Trophoblast cell (in vitro differentiated cells and primary cell): ENCODE results near the gene RNF121.

ENCODE experiments used
- DNase-seq, 2 donors: peaks; one replicate each; pipeline ENCODE4 v3.0.0-alpha.2; 2016
- H2AFZ ChIP-seq: 2 replicates; pipeline ENCODE4 v1.6.1; 2013; ENCODE audit warnings: low read length, moderate library complexity, mild to moderate bottlenecking; ENCODE audit not compliant: insufficient read depth, poor library complexity
- H2AK5ac ChIP-seq: 2 replicates; pipeline ENCODE4 v1.6.1; 2013; ENCODE audit warnings: mild to moderate bottlenecking, low read length
- H2BK120ac ChIP-seq: 2 replicates; pipeline ENCODE4 v1.6.1; 2013; ENCODE audit warnings: low read length, mild to moderate bottlenecking, moderate library complexity; ENCODE audit not compliant: insufficient read depth, poor library complexity
- H2BK12ac ChIP-seq: 2 replicates; pipeline ENCODE4 v1.6.1; 2013; ENCODE audit warnings: mild to moderate bottlenecking, low read length, moderate library complexity
- H2BK5ac ChIP-seq: 2 replicates; pipeline ENCODE4 v1.6.1; 2013; ENCODE audit warnings: low read length, low read depth, moderate library complexity, mild to moderate bottlenecking; ENCODE audit not compliant: poor library complexity
- H3K14ac ChIP-seq: 2 replicates; pipeline ENCODE4 v1.6.1; 2013; ENCODE audit warnings: mild to moderate bottlenecking, low read length
- H3K18ac ChIP-seq: 2 replicates; pipeline ENCODE4 v1.6.1; 2013; ENCODE audit warnings: mild to moderate bottlenecking, low read length
- H3K23ac ChIP-seq: 2 replicates; pipeline ENCODE4 v1.6.1; 2013; ENCODE audit warnings: low read length
- H3K27ac ChIP-seq: 2 replicates; pipeline ENCODE4 v1.5.1; 2013; ENCODE audit warnings: low read depth, mild to moderate bottlenecking, inconsistent platforms, low read length, moderate library complexity
- H3K27me3 ChIP-seq: 2 replicates; pipeline ENCODE4 v1.6.1; 2013; ENCODE audit warnings: inconsistent platforms, mild to moderate bottlenecking, low read length, moderate library complexity; ENCODE audit not compliant: insufficient read depth
- H3K36me3 ChIP-seq, 2 experiments: 1 replicate in 1 of 2; 2 replicates in 1 of 2; pipeline ENCODE4 v1.6.1; 2013; ENCODE audit warnings: low read length in 2 of 2, mild to moderate bottlenecking in 2 of 2, moderate library complexity in 1 of 2; ENCODE audit not compliant: insufficient read depth in 2 of 2, control insufficient read depth in 1 of 2
- H3K4ac ChIP-seq: 2 replicates; pipeline ENCODE4 v1.6.1; 2013; ENCODE audit warnings: low read depth, mild to moderate bottlenecking, low read length, moderate library complexity
- H3K4me1 ChIP-seq, 2 experiments: 1 replicate in 1 of 2; 2 replicates in 1 of 2; pipeline ENCODE4 v1.6.1; 2013; ENCODE audit warnings: low read length in 2 of 2, mild to moderate bottlenecking in 2 of 2, moderate library complexity in 1 of 2; ENCODE audit not compliant: insufficient read depth in 2 of 2, control insufficient read depth in 1 of 2
- H3K4me2 ChIP-seq: 2 replicates; pipeline ENCODE4 v1.6.1; 2013; ENCODE audit warnings: inconsistent platforms, mild to moderate bottlenecking, low read length, moderate library complexity
- H3K4me3 ChIP-seq: 2 replicates; pipeline ENCODE4 v1.5.1; 2013; ENCODE audit warnings: mild to moderate bottlenecking, low read depth, low read length, inconsistent platforms
- H3K79me1 ChIP-seq: one replicate; pipeline ENCODE4 v1.6.1; 2013; ENCODE audit warnings: low read length
- H3K79me2 ChIP-seq: 2 replicates; pipeline ENCODE4 v1.6.1; 2013; ENCODE audit warnings: low read length, mild to moderate bottlenecking; ENCODE audit not compliant: control insufficient read depth, insufficient read depth, poor library complexity
- H3K9ac ChIP-seq: 2 replicates; pipeline ENCODE4 v1.6.1; 2013; ENCODE audit warnings: mild to moderate bottlenecking, low read length
- H3K9me3 ChIP-seq: 2 replicates; pipeline ENCODE4 v1.6.1; 2013; ENCODE audit warnings: low read depth, mild to moderate bottlenecking, control low read depth, inconsistent platforms, low read length; ENCODE audit not compliant: insufficient read depth
- H4K12ac ChIP-seq: 2 replicates; pipeline ENCODE4 v1.6.1; 2013; ENCODE audit warnings: low read depth, mild to moderate bottlenecking, low read length, moderate library complexity
- H4K8ac ChIP-seq: 2 replicates; pipeline ENCODE4 v1.6.1; 2013; ENCODE audit warnings: low read depth, mild to moderate bottlenecking, low read length, moderate library complexity
- H4K91ac ChIP-seq: one replicate; pipeline ENCODE4 v1.6.1; 2013; ENCODE audit warnings: low read depth, mild to moderate bottlenecking, low read length, moderate library complexity
- WGBS: extraction: QIAGEN DNeasy Blood & Tissue Kit; methylation state at CpG from one replicate; pipeline ENCODE4 v1.1.7; 2013; ENCODE audit warnings: missing lambda C conversion rate; ENCODE audit not compliant: insufficient read length, insufficient coverage; ENCODE audit errors: extremely low coverage; 5-methylcytosine and 5-hydroxymethylcytosine counted together

Gene RNF121

GRCh38 chr11:72045849-72046248, 117.0 kb downstream of the RNF121 start:
- Histone ChIP-seq H2AFZ (no peak overlapping the region), H3K18ac (peak overlapping the region; percentile 41), H3K79me1 (peaks cover 7% of the 10 kb centered on the region), H3K27ac (no peak overlapping the region), H3K4ac (peak overlapping the region; percentile 8), H3K4me1 (peaks cover 10 to 13% of the 10 kb centered on the region in 2 experiments), H3K36me3 (peaks cover 2% of the 10 kb centered on the region in 2 experiments), H3K9ac (no peak overlapping the region), H2BK5ac (no peak overlapping the region), H2BK12ac (no peak overlapping the region), H3K14ac (no peak overlapping the region), H2AK5ac (no peak overlapping the region), H2BK120ac (no peak overlapping the region), H3K4me3 (no peak overlapping the region), H4K12ac (no peak overlapping the region), H3K79me2 (no peaks in the 10 kb centered on the region), H3K27me3 (no peaks in the 10 kb centered on the region), H3K9me3 (no peaks in the 10 kb centered on the region), H4K8ac (no peak overlapping the region), H3K23ac (no peak overlapping the region), H4K91ac (no peak overlapping the region), H3K4me2 (no peak overlapping the region)
- no peak for DNase-seq
- no CpG with 5 or more reads among the region's 5 CpGs for WGBS
